CD14-positive monocyte (primary cell): ENCODE data around the gene CPNE9. TPM values are rescaled to one million over a fixed set of nuclear protein-coding genes. Genes with fewer than 3 reads are reported as not detected.
A peak's percentile ranks its signal among the peaks of the same experiment; 100 is the strongest.

Experiments
- DNase-seq, 3 donors: peaks; one replicate each; pipeline ENCODE4 v3.0.0-alpha.2; 2011 to 2022
- H2AFZ ChIP-seq: 2 replicates; pipeline ENCODE4 v1.6.0; 2012; ENCODE audit warnings: mild to moderate bottlenecking, low read depth, low read length, inconsistent platforms; ENCODE audit not compliant: insufficient read depth, poor library complexity, severe bottlenecking
- H3K27ac ChIP-seq, 2 donors: 1 replicate in 1 of 2; 2 replicates in 1 of 2; pipeline ENCODE4 v1.5.1; 2012 to 2013; ENCODE audit warnings: low read length in 2 of 2, control low read depth in 1 of 2, inconsistent platforms in 1 of 2, low read depth in 1 of 2, mild to moderate bottlenecking in 1 of 2
- H3K27me3 ChIP-seq, 2 donors: one replicate each; pipeline versions ENCODE4 v1.6.0 to v1.6.1; 2011 to 2013; ENCODE audit warnings: low read length in 2 of 2; ENCODE audit not compliant: control insufficient read depth in 2 of 2, insufficient read depth in 2 of 2
- H3K36me3 ChIP-seq, 2 donors: replicated peaks in 1 of 2; 1 replicate in 1 of 2; 2 replicates in 1 of 2; pipeline versions ENCODE4 v1.5.1 to v1.6.1; 2012 to 2013; ENCODE audit warnings: low read length in 2 of 2, control low read depth in 1 of 2, inconsistent platforms in 1 of 2, mild to moderate bottlenecking in 1 of 2; ENCODE audit not compliant: insufficient read depth in 2 of 2, control insufficient read depth in 1 of 2
- H3K4me1 ChIP-seq, 2 donors: 1 replicate in 1 of 2; 2 replicates in 1 of 2; pipeline versions ENCODE4 v1.5.1 to v1.6.1; 2012 to 2013; ENCODE audit warnings: low read length in 2 of 2, control low read depth in 1 of 2, inconsistent platforms in 1 of 2, mild to moderate bottlenecking in 1 of 2, moderate library complexity in 1 of 2; ENCODE audit not compliant: insufficient read depth in 2 of 2, control insufficient read depth in 1 of 2
- H3K4me2 ChIP-seq: replicated peaks from 2 replicates; pipeline ENCODE3; 2012; ENCODE audit warnings: low read length, moderate library complexity, mild to moderate bottlenecking; ENCODE audit not compliant: poor library complexity, severe bottlenecking; ENCODE audit errors: extremely low read depth
- H3K4me3 ChIP-seq, 3 experiments: fragments of 200-600 bp in 1 of 3; sonication (generic) in 1 of 3; replicated peaks in 1 of 3; 1 replicate in 2 of 3; 2 replicates in 1 of 3; pipeline ENCODE4 v1.5.1; 2011 to 2013; ENCODE audit warnings: low read length in 3 of 3, mild to moderate bottlenecking in 3 of 3, control low read depth in 2 of 3, low read depth in 2 of 3, inconsistent platforms in 1 of 3, moderate library complexity in 1 of 3
- H3K79me2 ChIP-seq: 2 replicates; pipeline ENCODE4 v1.6.0; 2012; ENCODE audit warnings: mild to moderate bottlenecking, control low read depth, inconsistent platforms, low read length, moderate library complexity; ENCODE audit not compliant: insufficient read depth
- H3K9ac ChIP-seq: 2 replicates; pipeline ENCODE4 v1.6.0; 2017; ENCODE audit warnings: low read length, mild to moderate bottlenecking; ENCODE audit not compliant: insufficient read depth, poor library complexity, severe bottlenecking
- H3K9me3 ChIP-seq, 2 donors: replicated peaks in 1 of 2; 1 replicate in 1 of 2; 2 replicates in 1 of 2; pipeline versions ENCODE4 v1.5.1 to v1.6.1; 2012 to 2013; ENCODE audit warnings: low read length in 2 of 2, control low read depth in 1 of 2; ENCODE audit not compliant: control insufficient read depth in 1 of 2, insufficient read depth in 1 of 2
- H4K20me1 ChIP-seq: 2 replicates; pipeline ENCODE4 v1.6.0; 2012; ENCODE audit warnings: mild to moderate bottlenecking, low read length, control low read depth, moderate library complexity; ENCODE audit not compliant: insufficient read depth
- H3K27ac Mint-ChIP-seq, 7 donors: one replicate each; pipeline ENCODE4 v1.8.0; 2020; ENCODE audit warnings: mild to moderate bottlenecking in 7 of 7, mixed read lengths in 7 of 7, moderate library complexity in 6 of 7, inconsistent platforms in 2 of 7
- H3K27me3 Mint-ChIP-seq, 3 donors: one replicate each; pipeline ENCODE4 v1.8.0; 2021 to 2022; ENCODE audit warnings: low read depth in 3 of 3, mild to moderate bottlenecking in 3 of 3, mixed read lengths in 3 of 3, moderate library complexity in 3 of 3, inconsistent platforms in 1 of 3
- H3K36me3 Mint-ChIP-seq, 2 donors: one replicate each; pipeline ENCODE4 v1.8.0; 2020; ENCODE audit warnings: mixed read lengths in 2 of 2, inconsistent platforms in 1 of 2, mild to moderate bottlenecking in 1 of 2
- H3K4me1 Mint-ChIP-seq: one replicate; pipeline ENCODE4 v1.8.0; 2020; ENCODE audit warnings: mild to moderate bottlenecking, mixed read lengths
- H3K4me3 Mint-ChIP-seq, 2 donors: one replicate each; pipeline ENCODE4 v1.8.0; 2020; ENCODE audit warnings: mild to moderate bottlenecking in 2 of 2, mixed read lengths in 2 of 2, moderate library complexity in 1 of 2
- H3K9me3 Mint-ChIP-seq, 7 donors: one replicate each; pipeline ENCODE4 v1.8.0; 2020 to 2022; ENCODE audit warnings: mixed read lengths in 7 of 7, mild to moderate bottlenecking in 6 of 7, moderate library complexity in 6 of 7, inconsistent platforms in 2 of 7
- WGBS: methylation state at CpG from one replicate; pipeline ENCODE4 v1.1.5; 2013; ENCODE audit warnings: missing lambda C conversion rate; ENCODE audit not compliant: insufficient coverage; 5-methylcytosine and 5-hydroxymethylcytosine counted together
- intact Hi-C, 2 donors: fragments of 100-400 bp; cut with micrococcal nuclease; formaldehyde crosslinking; loops; one replicate each; pipeline versions ENCODE4 v1.15.0 to v1.15.1; 2023
- polyA plus RNA-seq, 3 donors: library from polyadenylated mRNA; depleted of rRNA in 1 of 3; unstranded in 2 of 3; stranded (reverse) in 1 of 3; fragments of 300-500 nt in 2 of 3; fragments of >200 nt in 1 of 3; fragmentation: Illumina TruSeq in 2 of 3; gene quantifications; 1 replicate in 2 of 3; 2 replicates in 1 of 3; pipeline ENCODE4 v1.2.3, GENCODE V29; 2012 to 2021
- TF ChIP-seq, protein P1 (sequence below): fragments of 200-600 bp; IDR thresholded peaks from one replicate; pipeline ENCODE4 v1.8.0; 2022; ENCODE audit warnings: antibody characterized with exemption, mild to moderate bottlenecking

The CPNE9 gene
- polyA plus RNA-seq, 3 donors: 0.51 to 0.55 TPM; not detected in 1

DNA sequence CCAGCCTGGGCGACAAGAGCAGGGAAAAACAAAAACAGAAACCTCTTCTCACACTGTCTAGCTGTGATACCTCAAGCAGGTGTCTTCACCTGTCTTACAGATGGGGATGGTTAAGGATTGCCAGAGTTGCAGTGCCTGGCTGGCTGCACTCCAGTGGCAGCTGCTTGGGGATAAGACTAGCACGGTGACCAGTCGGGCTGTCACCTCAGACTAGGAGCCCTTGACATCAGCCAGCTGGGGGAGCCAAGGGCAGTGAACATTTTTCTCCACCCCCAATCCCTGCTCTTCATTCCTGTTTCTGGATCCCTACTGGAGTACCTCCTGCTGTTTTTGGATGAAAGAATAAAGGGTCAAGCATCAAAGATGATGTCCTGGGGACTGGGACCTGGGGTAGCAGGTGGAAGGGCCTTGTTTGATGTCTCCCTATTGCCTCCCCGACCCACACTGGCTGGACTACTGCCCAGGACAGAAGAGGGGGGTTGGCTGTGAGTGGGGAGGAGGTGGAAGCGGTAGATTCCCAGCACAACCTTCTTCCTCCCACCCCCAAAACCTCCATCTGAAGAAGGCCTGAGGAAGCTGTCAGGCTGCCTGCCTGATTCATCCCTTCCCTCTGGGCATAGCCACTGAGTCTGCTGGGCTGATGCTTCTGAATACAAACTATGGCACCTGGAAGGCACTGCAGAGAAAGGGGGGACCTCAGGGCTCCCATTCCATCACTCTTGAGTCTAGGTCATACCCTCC lies 7.0 kb upstream of the CPNE9 start:
- Mint-ChIP-seq H3K36me3 (peaks cover 94 to 99% of the 10 kb centered on the region in 2 donors), H3K4me3 (no peak overlapping the region), H3K27me3 (peaks cover 0 to 2% (median 2%) of the 10 kb centered on the region in 3 donors), H3K27ac (peak overlapping the region in 1 of 7 donors; percentile 79), H3K4me1 (no peaks in the 10 kb centered on the region), H3K9me3 (peaks cover 0 to under 1% (median 0%) of the 10 kb centered on the region in 7 donors)
- WGBS: no CpG with 5 or more reads among the region's 5 CpGs
- no peak for DNase-seq
- Histone ChIP-seq H3K9ac (no peak overlapping the region), H2AFZ (no peak overlapping the region), H3K4me1 (no peaks in the 10 kb centered on the region), H3K4me2 (no peak overlapping the region), H3K79me2 (no peaks in the 10 kb centered on the region), H4K20me1 (peaks cover 97% of the 10 kb centered on the region), H3K9me3 (no peaks in the 10 kb centered on the region), H3K27ac (no peak overlapping the region), H3K27me3 (no peaks in the 10 kb centered on the region), H3K4me3 (no peak overlapping the region), H3K36me3 (peaks cover 100% of the 10 kb centered on the region in 2 donors)
- intact Hi-C loops: no loop called here
- TF ChIP-seq, protein P1, sequence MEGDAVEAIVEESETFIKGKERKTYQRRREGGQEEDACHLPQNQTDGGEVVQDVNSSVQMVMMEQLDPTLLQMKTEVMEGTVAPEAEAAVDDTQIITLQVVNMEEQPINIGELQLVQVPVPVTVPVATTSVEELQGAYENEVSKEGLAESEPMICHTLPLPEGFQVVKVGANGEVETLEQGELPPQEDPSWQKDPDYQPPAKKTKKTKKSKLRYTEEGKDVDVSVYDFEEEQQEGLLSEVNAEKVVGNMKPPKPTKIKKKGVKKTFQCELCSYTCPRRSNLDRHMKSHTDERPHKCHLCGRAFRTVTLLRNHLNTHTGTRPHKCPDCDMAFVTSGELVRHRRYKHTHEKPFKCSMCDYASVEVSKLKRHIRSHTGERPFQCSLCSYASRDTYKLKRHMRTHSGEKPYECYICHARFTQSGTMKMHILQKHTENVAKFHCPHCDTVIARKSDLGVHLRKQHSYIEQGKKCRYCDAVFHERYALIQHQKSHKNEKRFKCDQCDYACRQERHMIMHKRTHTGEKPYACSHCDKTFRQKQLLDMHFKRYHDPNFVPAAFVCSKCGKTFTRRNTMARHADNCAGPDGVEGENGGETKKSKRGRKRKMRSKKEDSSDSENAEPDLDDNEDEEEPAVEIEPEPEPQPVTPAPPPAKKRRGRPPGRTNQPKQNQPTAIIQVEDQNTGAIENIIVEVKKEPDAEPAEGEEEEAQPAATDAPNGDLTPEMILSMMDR: no peak

DNA sequence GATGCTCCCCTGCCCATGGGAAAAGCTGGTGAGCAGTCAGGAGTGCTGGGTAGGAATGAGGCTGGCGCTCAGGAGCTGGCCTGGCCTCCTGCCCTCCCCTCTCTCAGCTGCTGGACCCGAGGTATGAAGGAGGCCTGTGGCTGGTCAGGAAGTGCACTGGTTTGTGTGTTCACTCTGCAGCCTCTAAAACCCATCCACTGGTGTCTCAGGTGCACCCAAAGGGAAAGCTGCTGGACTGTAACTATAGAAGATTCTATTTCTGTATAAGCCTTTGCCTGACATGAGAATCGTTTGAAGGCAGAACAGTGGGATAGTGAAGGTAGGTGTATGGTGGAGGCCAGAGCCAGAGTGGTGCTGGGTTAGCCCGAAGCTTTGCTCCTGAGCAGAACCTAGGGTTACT lies 5.7 kb upstream of the CPNE9 start:
- Histone ChIP-seq H2AFZ (no peak overlapping the region), H3K4me2 (no peak overlapping the region), H3K9me3 (no peaks in the 10 kb centered on the region), H3K36me3 (peaks cover 99 to 100% of the 10 kb centered on the region in 2 donors), H3K9ac (no peak overlapping the region), H3K4me3 (no peak overlapping the region), H3K79me2 (no peaks in the 10 kb centered on the region), H3K4me1 (peaks cover 0 to under 1% of the 10 kb centered on the region in 2 donors), H3K27ac (no peak overlapping the region), H4K20me1 (peaks cover 97% of the 10 kb centered on the region), H3K27me3 (peaks cover 0 to 1% of the 10 kb centered on the region in 2 donors)
- no peak overlapping the region for H3K4me3 Mint-ChIP-seq
- H3K36me3 Mint-ChIP-seq: peaks cover 95 to 99% of the 10 kb centered on the region in 2 donors
- H3K4me1 Mint-ChIP-seq: peaks cover 3% of the 10 kb centered on the region
- H3K9me3 Mint-ChIP-seq: peaks cover 0 to 3% (median 0%) of the 10 kb centered on the region in 7 donors
- intact Hi-C loops: no loop called here
- H3K27me3 Mint-ChIP-seq: peaks cover 3 to 13% (median 5%) of the 10 kb centered on the region in 3 donors
- TF ChIP-seq, protein P1: no peak
- WGBS: 100% methylated on average over 1 of the region's 4 CpGs
- no peak for DNase-seq
- H3K27ac Mint-ChIP-seq: peak overlapping the region in 1 of 7 donors; percentile 15
